Neural cell (in vitro differentiated cells): ENCODE results near the gene IAPP. TPM values are rescaled to one million over a fixed set of nuclear protein-coding genes. Genes with fewer than 3 reads are reported as not detected.

Experiments
- H2AFZ ChIP-seq: fragments of 200-600, 300-800 bp; sonication (generic), shearing (Covaris generic); 2 replicates; pipeline ENCODE4 v1.6.0; 2014; ENCODE audit warnings: low read depth, mild to moderate bottlenecking, antibody characterized with exemption, low read length, moderate library complexity
- H3F3A ChIP-seq: fragments of 200-600 bp; shearing (Covaris generic); 2 replicates; pipeline ENCODE4 v1.6.1; 2016; ENCODE audit warnings: mild to moderate bottlenecking, moderate library complexity, mixed read lengths, antibody characterized with exemption, low read length; ENCODE audit not compliant: insufficient read depth, poor library complexity, severe bottlenecking
- H3K27ac ChIP-seq: fragments of 200-600, 300-800 bp; sonication (generic), shearing (Covaris generic); 2 replicates; pipeline ENCODE4 v1.5.1; 2014; ENCODE audit warnings: mild to moderate bottlenecking, low read length, moderate library complexity
- H3K27me3 ChIP-seq: fragments of 300-800, 200-600 bp; sonication (generic), shearing (Covaris generic); 2 replicates; pipeline ENCODE4 v1.6.0; 2014; ENCODE audit warnings: mild to moderate bottlenecking, low read depth, low read length, moderate library complexity; ENCODE audit not compliant: insufficient read depth
- H3K36me3 ChIP-seq: fragments of 300-800, 200-600 bp; sonication (generic), shearing (Covaris generic); 2 replicates; pipeline ENCODE4 v1.5.1; 2014; ENCODE audit warnings: mild to moderate bottlenecking, antibody characterized with exemption, low read length, moderate library complexity; ENCODE audit not compliant: insufficient read depth
- H3K4me2 ChIP-seq: fragments of 300-800, 200-600 bp; sonication (generic), shearing (Covaris generic); 2 replicates; pipeline ENCODE4 v1.6.0; 2014; ENCODE audit warnings: mild to moderate bottlenecking, low read length
- H3K4me3 ChIP-seq: fragments of 300-800, 200-600 bp; sonication (generic), shearing (Covaris generic); 2 replicates; pipeline ENCODE4 v1.5.1; 2014; ENCODE audit warnings: mild to moderate bottlenecking, low read length, moderate library complexity
- H3K79me2 ChIP-seq: fragments of 200-600 bp; shearing (Covaris generic); replicated peaks from 2 replicates; pipeline ENCODE4 v1.6.0; 2014; ENCODE audit warnings: mild to moderate bottlenecking, low read length, moderate library complexity; ENCODE audit not compliant: insufficient read depth
- H3K9ac ChIP-seq: fragments of 300-800, 200-600 bp; sonication (generic), shearing (Covaris generic); 2 replicates; pipeline ENCODE4 v1.6.1; 2016; ENCODE audit warnings: mild to moderate bottlenecking, low read length, mixed read lengths
- H3K9me2 ChIP-seq: fragments of 200-600 bp; shearing (Covaris generic); 2 replicates; pipeline ENCODE4 v1.6.1; 2016; ENCODE audit warnings: mild to moderate bottlenecking, low read length, mixed read lengths; ENCODE audit not compliant: insufficient read depth
- H3K9me3 ChIP-seq: fragments of 200-600, 300-800 bp; sonication (generic), shearing (Covaris generic); 2 replicates; pipeline ENCODE4 v1.6.1; 2016; ENCODE audit warnings: mild to moderate bottlenecking, mixed run types, low read length, moderate library complexity, mixed read lengths
- H4K20me1 ChIP-seq: fragments of 200-600 bp; shearing (Covaris generic); 2 replicates; pipeline ENCODE4 v1.6.1; 2016; ENCODE audit warnings: mild to moderate bottlenecking, mixed run types; ENCODE audit not compliant: insufficient read depth
- EP300 ChIP-seq: fragments of 450-650 bp; conservative IDR thresholded peaks from 2 replicates; pipeline ENCODE4 v1.6.1; 2014; ENCODE audit warnings: antibody characterized with exemption, mild to moderate bottlenecking, moderate library complexity; ENCODE audit not compliant: poor library complexity, severe bottlenecking
- EZH2 ChIP-seq: fragments of 200-600, 300-800 bp; shearing (Covaris generic), sonication (generic); IDR thresholded peaks from 2 replicates; pipeline ENCODE4 v1.6.1; 2014; ENCODE audit warnings: antibody characterized with exemption, low read length, borderline replicate concordance, mild to moderate bottlenecking; ENCODE audit not compliant: insufficient read depth, poor library complexity, severe bottlenecking
- MXI1 ChIP-seq: fragments of 450-650 bp; conservative IDR thresholded peaks from 2 replicates; pipeline ENCODE4 v1.6.1; 2014; ENCODE audit warnings: antibody characterized with exemption, mild to moderate bottlenecking; ENCODE audit not compliant: poor library complexity, severe bottlenecking
- POLR2AphosphoS5 ChIP-seq: IDR thresholded peaks from 2 replicates; pipeline ENCODE4 v1.6.1; 2012
- RAD21 ChIP-seq: fragments of 450-650 bp; conservative IDR thresholded peaks from 2 replicates; pipeline ENCODE4 v1.6.1; 2014; ENCODE audit warnings: antibody characterized with exemption, mild to moderate bottlenecking, moderate library complexity
- SMC3 ChIP-seq: fragments of 450-650 bp; conservative IDR thresholded peaks from 2 replicates; pipeline ENCODE4 v1.6.1; 2014; ENCODE audit warnings: antibody characterized with exemption, mild to moderate bottlenecking, moderate library complexity; ENCODE audit not compliant: poor library complexity
- TAF1 ChIP-seq: IDR thresholded peaks from 2 replicates; pipeline ENCODE4 v1.6.1; 2012; ENCODE audit warnings: low read depth
- polyA plus RNA-seq: library from polyadenylated mRNA; depleted of rRNA; stranded (reverse); fragments of >200 nt; gene quantifications from 2 replicates; pipeline ENCODE4 v1.2.3, GENCODE V29; 2014
- TF ChIP-seq, protein P1 (sequence below): fragments of 450-650 bp; IDR thresholded peaks from 2 replicates; pipeline ENCODE4 v1.5.1; 2014; ENCODE audit warnings: antibody characterized with exemption, mild to moderate bottlenecking, moderate library complexity; ENCODE audit not compliant: poor library complexity, severe bottlenecking
- TF ChIP-seq, protein P2 (sequence below): IDR thresholded peaks from 2 replicates; pipeline ENCODE4 v1.6.1; 2012; ENCODE audit warnings: borderline replicate concordance

Gene IAPP
- polyA plus RNA-seq, 1 donor from 2014 or later = not detected

DNA sequence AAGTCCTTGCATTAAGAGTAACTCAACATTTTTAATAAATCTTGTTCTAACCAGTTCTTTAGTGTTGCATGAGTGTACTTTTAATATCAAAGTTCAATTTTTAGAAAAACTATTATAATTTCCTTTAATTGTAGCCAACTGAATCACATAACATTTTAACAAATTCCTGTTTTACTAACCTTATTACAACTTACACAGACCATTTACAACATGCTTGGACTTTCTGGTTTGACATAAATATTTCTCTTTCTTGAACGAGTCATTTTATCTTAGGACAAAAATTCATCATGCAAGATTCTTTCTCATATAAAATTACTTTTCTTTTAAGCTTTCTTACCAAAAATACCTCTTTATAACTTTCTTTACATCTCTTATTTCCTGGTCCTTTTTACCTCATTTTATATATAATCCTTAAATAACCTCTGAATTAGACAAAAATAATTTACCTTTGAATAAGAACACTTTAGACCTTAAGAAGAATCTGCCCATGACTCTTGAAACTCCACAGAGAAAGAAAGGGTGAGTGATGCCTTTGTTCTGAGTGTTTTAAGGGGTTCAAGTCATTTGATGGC is 41.9 kb upstream of the IAPP start:
- Histone ChIP-seq H3K79me2 (no peaks in the 10 kb centered on the region), H2AFZ (no peak overlapping the region), H3K27ac (no peak overlapping the region), H3K4me3 (no peak overlapping the region), H3K36me3 (no peaks in the 10 kb centered on the region), H3K9ac (no peak overlapping the region), H3F3A (no peaks in the 10 kb centered on the region), H3K9me2 (no peaks in the 10 kb centered on the region), H3K27me3 (no peaks in the 10 kb centered on the region), H4K20me1 (no peaks in the 10 kb centered on the region), H3K4me2 (no peak overlapping the region), H3K9me3 (no peaks in the 10 kb centered on the region)
- no peak for TF ChIP-seq EP300
- no peak for TF ChIP-seq TAF1
- no peak for TF ChIP-seq RAD21
- TF ChIP-seq, protein P1, sequence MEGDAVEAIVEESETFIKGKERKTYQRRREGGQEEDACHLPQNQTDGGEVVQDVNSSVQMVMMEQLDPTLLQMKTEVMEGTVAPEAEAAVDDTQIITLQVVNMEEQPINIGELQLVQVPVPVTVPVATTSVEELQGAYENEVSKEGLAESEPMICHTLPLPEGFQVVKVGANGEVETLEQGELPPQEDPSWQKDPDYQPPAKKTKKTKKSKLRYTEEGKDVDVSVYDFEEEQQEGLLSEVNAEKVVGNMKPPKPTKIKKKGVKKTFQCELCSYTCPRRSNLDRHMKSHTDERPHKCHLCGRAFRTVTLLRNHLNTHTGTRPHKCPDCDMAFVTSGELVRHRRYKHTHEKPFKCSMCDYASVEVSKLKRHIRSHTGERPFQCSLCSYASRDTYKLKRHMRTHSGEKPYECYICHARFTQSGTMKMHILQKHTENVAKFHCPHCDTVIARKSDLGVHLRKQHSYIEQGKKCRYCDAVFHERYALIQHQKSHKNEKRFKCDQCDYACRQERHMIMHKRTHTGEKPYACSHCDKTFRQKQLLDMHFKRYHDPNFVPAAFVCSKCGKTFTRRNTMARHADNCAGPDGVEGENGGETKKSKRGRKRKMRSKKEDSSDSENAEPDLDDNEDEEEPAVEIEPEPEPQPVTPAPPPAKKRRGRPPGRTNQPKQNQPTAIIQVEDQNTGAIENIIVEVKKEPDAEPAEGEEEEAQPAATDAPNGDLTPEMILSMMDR = no peak
- no peak for TF ChIP-seq EZH2
- no peak for TF ChIP-seq POLR2AphosphoS5
- no peak for TF ChIP-seq SMC3
- TF ChIP-seq, protein P2, sequence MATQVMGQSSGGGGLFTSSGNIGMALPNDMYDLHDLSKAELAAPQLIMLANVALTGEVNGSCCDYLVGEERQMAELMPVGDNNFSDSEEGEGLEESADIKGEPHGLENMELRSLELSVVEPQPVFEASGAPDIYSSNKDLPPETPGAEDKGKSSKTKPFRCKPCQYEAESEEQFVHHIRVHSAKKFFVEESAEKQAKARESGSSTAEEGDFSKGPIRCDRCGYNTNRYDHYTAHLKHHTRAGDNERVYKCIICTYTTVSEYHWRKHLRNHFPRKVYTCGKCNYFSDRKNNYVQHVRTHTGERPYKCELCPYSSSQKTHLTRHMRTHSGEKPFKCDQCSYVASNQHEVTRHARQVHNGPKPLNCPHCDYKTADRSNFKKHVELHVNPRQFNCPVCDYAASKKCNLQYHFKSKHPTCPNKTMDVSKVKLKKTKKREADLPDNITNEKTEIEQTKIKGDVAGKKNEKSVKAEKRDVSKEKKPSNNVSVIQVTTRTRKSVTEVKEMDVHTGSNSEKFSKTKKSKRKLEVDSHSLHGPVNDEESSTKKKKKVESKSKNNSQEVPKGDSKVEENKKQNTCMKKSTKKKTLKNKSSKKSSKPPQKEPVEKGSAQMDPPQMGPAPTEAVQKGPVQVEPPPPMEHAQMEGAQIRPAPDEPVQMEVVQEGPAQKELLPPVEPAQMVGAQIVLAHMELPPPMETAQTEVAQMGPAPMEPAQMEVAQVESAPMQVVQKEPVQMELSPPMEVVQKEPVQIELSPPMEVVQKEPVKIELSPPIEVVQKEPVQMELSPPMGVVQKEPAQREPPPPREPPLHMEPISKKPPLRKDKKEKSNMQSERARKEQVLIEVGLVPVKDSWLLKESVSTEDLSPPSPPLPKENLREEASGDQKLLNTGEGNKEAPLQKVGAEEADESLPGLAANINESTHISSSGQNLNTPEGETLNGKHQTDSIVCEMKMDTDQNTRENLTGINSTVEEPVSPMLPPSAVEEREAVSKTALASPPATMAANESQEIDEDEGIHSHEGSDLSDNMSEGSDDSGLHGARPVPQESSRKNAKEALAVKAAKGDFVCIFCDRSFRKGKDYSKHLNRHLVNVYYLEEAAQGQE = no peak
- no peak for TF ChIP-seq MXI1

DNA sequence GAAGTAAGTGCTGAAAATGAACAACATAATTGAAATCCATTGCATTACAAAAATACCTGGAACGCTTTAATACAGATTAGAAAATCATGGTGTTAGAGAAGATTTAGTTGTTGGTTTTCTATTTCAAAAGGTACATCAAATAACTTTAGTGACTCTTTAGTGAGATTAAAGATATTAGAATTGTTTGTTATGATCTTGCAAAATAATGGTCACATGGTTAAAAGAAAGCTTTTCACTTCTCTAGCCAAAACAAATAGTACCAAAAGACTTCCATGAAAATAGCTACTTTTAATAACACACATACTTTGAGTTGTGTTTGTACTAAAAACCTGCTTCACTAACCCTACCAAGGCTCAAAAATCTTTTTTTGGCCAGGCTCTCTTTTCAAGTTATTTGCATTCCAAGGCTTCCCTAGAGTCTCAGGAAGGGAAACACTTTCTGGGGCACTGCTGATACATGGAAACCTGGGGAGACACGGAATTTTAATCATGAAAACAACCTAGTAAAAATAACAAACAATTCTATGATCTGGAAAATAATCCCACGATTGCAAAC is 37.9 kb upstream of the IAPP start, which contains the start of gene SLCO1A2:
TSS of gene SLCO1A2 (minus strand) at position 147 of the 555 bp plus-strand sequence. CDS start 270 bp downstream, outside the sequence.
- Histone ChIP-seq H3K27me3 (no peaks in the 10 kb centered on the region), H3K9ac (no peak within 1 kb of the TSS), H3K9me2 (no peaks in the 10 kb centered on the region), H3K36me3 (no peaks in the 10 kb centered on the region), H3K4me2 (no peak within 1 kb of the TSS), H3K4me3 (no peak within 1 kb of the TSS), H4K20me1 (no peaks in the 10 kb centered on the region), H3K79me2 (no peaks in the 10 kb centered on the region), H3K27ac (no peak within 1 kb of the TSS), H3F3A (no peaks in the 10 kb centered on the region), H2AFZ (no peak within 1 kb of the TSS), H3K9me3 (no peaks in the 10 kb centered on the region)
- TF ChIP-seq EP300 = no peak
- TF ChIP-seq, protein P1 = no peak
- TF ChIP-seq TAF1 = no peak
- no peak for TF ChIP-seq MXI1
- no peak for TF ChIP-seq SMC3
- no peak for TF ChIP-seq RAD21
- TF ChIP-seq, protein P2 = no peak
- no peak for TF ChIP-seq EZH2
- no peak for TF ChIP-seq POLR2AphosphoS5
